HEK293 (cell line): Measurements from ENCODE around the gene NMNAT2.

Experiments
- ATF2 ChIP-seq: fragments of 450-650 bp; formaldehyde crosslinking; IDR thresholded peaks from 2 replicates; pipeline ENCODE4 v1.5.1; 2016; ENCODE audit warnings: missing biosample characterization, missing genetic modification characterization, low read depth
- GLI2 ChIP-seq: fragments of 450-650 bp; formaldehyde crosslinking; IDR thresholded peaks from 2 replicates; pipeline ENCODE4; 2017; ENCODE audit warnings: missing biosample characterization, missing genetic modification characterization, low read depth, borderline replicate concordance
- GLI4 ChIP-seq: fragments of 450-650 bp; formaldehyde crosslinking; IDR thresholded peaks from 2 replicates; pipeline ENCODE4 v1.5.1; 2016; ENCODE audit warnings: missing biosample characterization, missing genetic modification characterization
- GLIS1 ChIP-seq: fragments of 450-650 bp; formaldehyde crosslinking; IDR thresholded peaks from 2 replicates; pipeline ENCODE4 v1.5.1; 2016; ENCODE audit warnings: missing biosample characterization, missing genetic modification characterization
- GLIS2 ChIP-seq: fragments of 450-650 bp; formaldehyde crosslinking; IDR thresholded peaks from 2 replicates; pipeline ENCODE4 v1.5.1; 2016; ENCODE audit warnings: missing biosample characterization, missing genetic modification characterization
- IKZF3 ChIP-seq: fragments of 450-650 bp; IDR thresholded peaks from 2 replicates; pipeline ENCODE4 v1.5.0; 2018; ENCODE audit warnings: missing biosample characterization, mild to moderate bottlenecking, missing genetic modification characterization, moderate library complexity
- KLF1 ChIP-seq: fragments of 450-650 bp; formaldehyde crosslinking; IDR thresholded peaks from 2 replicates; pipeline ENCODE4 v1.5.1; 2016; ENCODE audit warnings: missing biosample characterization, missing genetic modification characterization
- KLF16 ChIP-seq: fragments of 450-650 bp; formaldehyde crosslinking; IDR thresholded peaks from 2 replicates; pipeline ENCODE4 v1.5.1; 2017; ENCODE audit warnings: missing biosample characterization, missing genetic modification characterization
- REST ChIP-seq: fragments of 450-650 bp; formaldehyde crosslinking; IDR thresholded peaks from 2 replicates; pipeline ENCODE4 v1.5.1; 2016; ENCODE audit warnings: missing biosample characterization, missing genetic modification characterization
- SP3 ChIP-seq: fragments of 450-650 bp; formaldehyde crosslinking; IDR thresholded peaks from 2 replicates; pipeline ENCODE4 v1.5.1; 2016; ENCODE audit warnings: missing biosample characterization, missing genetic modification characterization
- TCF7L2 ChIP-seq: IDR thresholded peaks from 2 replicates; pipeline ENCODE4 v1.6.1; 2011; ENCODE audit warnings: low read depth, mild to moderate bottlenecking, inconsistent platforms, low read length, moderate library complexity, borderline replicate concordance
- ZBTB44 ChIP-seq: fragments of 450-650 bp; IDR thresholded peaks from 2 replicates; pipeline ENCODE4 v1.5.1; 2018; ENCODE audit warnings: missing biosample characterization, mild to moderate bottlenecking, missing genetic modification characterization
- ZEB2 ChIP-seq: fragments of 450-650 bp; formaldehyde crosslinking; IDR thresholded peaks from 2 replicates; pipeline ENCODE4 v1.5.1; 2016; ENCODE audit warnings: missing biosample characterization, missing genetic modification characterization
- ZFHX2 ChIP-seq: fragments of 450-650 bp; formaldehyde crosslinking; conservative IDR thresholded peaks from 2 replicates; pipeline ENCODE4 v1.5.1; 2016; ENCODE audit warnings: missing biosample characterization, missing genetic modification characterization
- ZNF114 ChIP-seq: fragments of 450-650 bp; formaldehyde crosslinking; IDR thresholded peaks from 2 replicates; pipeline ENCODE4 v1.5.0; 2017; ENCODE audit warnings: missing biosample characterization, missing genetic modification characterization
- ZNF184 ChIP-seq: fragments of 450-650 bp; IDR thresholded peaks from 2 replicates; pipeline ENCODE4 v1.5.1; 2018; ENCODE audit warnings: missing biosample characterization, mild to moderate bottlenecking, missing genetic modification characterization
- ZNF2 ChIP-seq: fragments of 450-650 bp; formaldehyde crosslinking; IDR thresholded peaks from 2 replicates; pipeline ENCODE4 v1.5.1; 2016; ENCODE audit warnings: missing biosample characterization, missing genetic modification characterization
- ZNF248 ChIP-seq: fragments of 450-650 bp; formaldehyde crosslinking; IDR thresholded peaks from 2 replicates; pipeline ENCODE4 v1.5.1; 2017; ENCODE audit warnings: missing biosample characterization, missing genetic modification characterization
- ZNF266 ChIP-seq: fragments of 450-650 bp; formaldehyde crosslinking; IDR thresholded peaks from 2 replicates; pipeline ENCODE4 v1.5.1; 2016; ENCODE audit warnings: missing biosample characterization, missing genetic modification characterization, low read depth
- ZNF335 ChIP-seq: fragments of 450-650 bp; formaldehyde crosslinking; conservative IDR thresholded peaks from 2 replicates; pipeline ENCODE4 v1.5.1; 2016; ENCODE audit warnings: missing biosample characterization, missing genetic modification characterization
- ZNF362 ChIP-seq: fragments of 450-650 bp; formaldehyde crosslinking; IDR thresholded peaks from 2 replicates; pipeline ENCODE4 v1.5.1; 2016; ENCODE audit warnings: missing biosample characterization, missing genetic modification characterization
- ZNF529 ChIP-seq: fragments of 450-650 bp; formaldehyde crosslinking; IDR thresholded peaks from 2 replicates; pipeline ENCODE4 v1.5.1; 2017; ENCODE audit warnings: missing genetic modification characterization, missing biosample characterization; ENCODE audit not compliant: insufficient replicate concordance
- ZNF561 ChIP-seq: fragments of 450-650 bp; IDR thresholded peaks from 2 replicates; pipeline ENCODE4 v1.5.1; 2018; ENCODE audit warnings: missing biosample characterization, missing genetic modification characterization, borderline replicate concordance
- ZNF600 ChIP-seq: fragments of 450-650 bp; formaldehyde crosslinking; IDR thresholded peaks from 2 replicates; pipeline ENCODE4 v1.5.1; 2016; ENCODE audit warnings: missing biosample characterization, missing genetic modification characterization
- ZNF660 ChIP-seq: fragments of 450-650 bp; IDR thresholded peaks from 2 replicates; pipeline ENCODE4 v1.5.1; 2018; ENCODE audit warnings: missing biosample characterization, mild to moderate bottlenecking, missing genetic modification characterization
- ZNF664 ChIP-seq: fragments of 450-650 bp; formaldehyde crosslinking; IDR thresholded peaks from 2 replicates; pipeline ENCODE4 v1.5.1; 2016; ENCODE audit warnings: missing biosample characterization, missing genetic modification characterization
- ZNF76 ChIP-seq: fragments of 450-650 bp; formaldehyde crosslinking; IDR thresholded peaks from 2 replicates; pipeline ENCODE4; 2016; ENCODE audit warnings: low read depth, missing biosample characterization, missing genetic modification characterization, borderline replicate concordance
- ZNF843 ChIP-seq: fragments of 450-650 bp; formaldehyde crosslinking; IDR thresholded peaks from 2 replicates; pipeline ENCODE4 v1.5.1; 2016; ENCODE audit warnings: missing biosample characterization, missing genetic modification characterization
- ZSCAN16 ChIP-seq: fragments of 450-650 bp; formaldehyde crosslinking; IDR thresholded peaks from 2 replicates; pipeline ENCODE4 v1.5.1; 2016; ENCODE audit warnings: missing biosample characterization, missing genetic modification characterization
- ZSCAN23 ChIP-seq: fragments of 450-650 bp; formaldehyde crosslinking; IDR thresholded peaks from 2 replicates; pipeline ENCODE4 v1.5.1; 2016; ENCODE audit warnings: missing biosample characterization, missing genetic modification characterization
- ZSCAN4 ChIP-seq: fragments of 450-650 bp; formaldehyde crosslinking; IDR thresholded peaks from 2 replicates; pipeline ENCODE4 v1.5.1; 2017; ENCODE audit warnings: missing biosample characterization, missing genetic modification characterization

Gene NMNAT2

GRCh38 chr1:183234660-183235476 is 183.3 kb downstream of the NMNAT2 start (continued):
- 0 out of 2 replicates have a peak, but pooled peaks have one; percentile 56 for TF ChIP-seq REST (tag by site-specific recombination)
- TF ChIP-seq ZNF660 (tag by site-specific recombination): peak; percentile 93
- TF ChIP-seq ZSCAN23: peak; percentile 55; the same call in 1 of the 2 replicates
- TF ChIP-seq GLIS1 (tag by site-specific recombination): peak; percentile 99
- peak; percentile 59; the same call in 1 of the 2 replicates for TF ChIP-seq GLI2
- peak; percentile 36; the same call in 1 of the 2 replicates for TF ChIP-seq ZNF76 (tag by site-specific recombination)
- peak; percentile 97 for TF ChIP-seq ZNF362
- no peak for TF ChIP-seq ZNF266
- no peak for TF ChIP-seq ZNF248 (tag by site-specific recombination)
- peak; percentile 64 for TF ChIP-seq ZNF600 (tag by site-specific recombination)
- peak; percentile 83 for TF ChIP-seq ZBTB44 (tag by site-specific recombination)
- TF ChIP-seq ZNF335 (tag by site-specific recombination): peak; percentile 76
- TF ChIP-seq ZNF2 (tag by site-specific recombination): peak; percentile 67
- no peak for TF ChIP-seq ZNF114 (tag by site-specific recombination)
- TF ChIP-seq ZFHX2 (tag by site-specific recombination): peak; percentile 47; the same call in 1 of the 2 replicates
- TF ChIP-seq ZNF529 (tag by site-specific recombination): no peak
- no peak; the same call in none of the 2 replicates for TF ChIP-seq ZNF561 (tag by site-specific recombination)
- peak; percentile 34 for TF ChIP-seq KLF1
- 0 out of 2 replicates have a peak, but pooled peaks have one; percentile 2 for TF ChIP-seq ATF2 (tag by site-specific recombination)
- TF ChIP-seq ZSCAN4 (tag by site-specific recombination): 0 out of 2 replicates have a peak, but pooled peaks have one; percentile 27
- no peak for TF ChIP-seq GLI4 (tag by site-specific recombination)
- TF ChIP-seq ZNF184 (tag by site-specific recombination): peak; percentile 57; the same call in 1 of the 2 replicates
- TF ChIP-seq ZNF843: peak; percentile 83
- TF ChIP-seq ZNF664: no peak; the same call in 1 of the 2 replicates
- TF ChIP-seq GLIS2 (tag by site-specific recombination): peak; percentile 71
- peak; percentile 80; the same call in 1 of the 2 replicates for TF ChIP-seq TCF7L2
- 0 out of 2 replicates have a peak, but pooled peaks have one; percentile 19 for TF ChIP-seq KLF16 (tag by site-specific recombination)
- TF ChIP-seq ZSCAN16 (tag by site-specific recombination): peak; percentile 99
- TF ChIP-seq ZEB2: peak; percentile 85
- 0 out of 2 replicates have a peak, but pooled peaks have one; percentile 20 for TF ChIP-seq SP3
- peak; percentile 92 for TF ChIP-seq IKZF3 (tag by site-specific recombination)
